WTC11 (cell line): ENCODE results near the gene ALDH2.

Source experiments
- FOXK1 ChIP-seq: sonication (generic); formaldehyde crosslinking; IDR thresholded peaks from 2 replicates; pipeline ENCODE4 v1.8.0; 2022; ENCODE audit warnings: mild to moderate bottlenecking, moderate library complexity, missing genetic modification reagents
- ZBTB21 ChIP-seq: sonication (generic); formaldehyde crosslinking; IDR thresholded peaks from 2 replicates; pipeline ENCODE4 v1.8.1; 2023; ENCODE audit warnings: mild to moderate bottlenecking, missing genetic modification reagents, borderline replicate concordance
- TF ChIP-seq, protein P1 (sequence below): sonication (generic); formaldehyde crosslinking; IDR thresholded peaks from 2 replicates; pipeline ENCODE4 v1.8.0; 2023; ENCODE audit warnings: mild to moderate bottlenecking, missing genetic modification reagents

DNA sequence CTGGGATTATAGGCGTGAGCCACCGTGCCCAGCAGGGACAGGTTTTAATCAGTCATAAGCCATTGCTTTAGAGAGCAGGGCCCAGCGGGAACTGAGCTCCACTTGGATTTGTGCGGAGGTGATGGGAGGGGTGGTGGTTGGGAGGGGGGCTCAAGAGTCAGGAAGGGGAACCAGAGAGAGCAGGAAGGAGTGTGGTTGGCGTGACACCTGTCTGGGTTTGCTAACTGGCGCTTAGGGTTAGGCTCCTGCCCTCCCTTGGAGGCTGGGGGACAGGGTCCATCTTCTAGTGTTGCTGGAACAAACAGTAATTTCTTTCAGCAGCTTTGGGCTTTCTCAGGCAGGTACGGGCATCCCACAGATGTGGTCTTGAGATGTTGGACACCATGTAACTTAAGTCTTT lies 7.5 kb upstream of the ALDH2 start:
- TF ChIP-seq, protein P1, sequence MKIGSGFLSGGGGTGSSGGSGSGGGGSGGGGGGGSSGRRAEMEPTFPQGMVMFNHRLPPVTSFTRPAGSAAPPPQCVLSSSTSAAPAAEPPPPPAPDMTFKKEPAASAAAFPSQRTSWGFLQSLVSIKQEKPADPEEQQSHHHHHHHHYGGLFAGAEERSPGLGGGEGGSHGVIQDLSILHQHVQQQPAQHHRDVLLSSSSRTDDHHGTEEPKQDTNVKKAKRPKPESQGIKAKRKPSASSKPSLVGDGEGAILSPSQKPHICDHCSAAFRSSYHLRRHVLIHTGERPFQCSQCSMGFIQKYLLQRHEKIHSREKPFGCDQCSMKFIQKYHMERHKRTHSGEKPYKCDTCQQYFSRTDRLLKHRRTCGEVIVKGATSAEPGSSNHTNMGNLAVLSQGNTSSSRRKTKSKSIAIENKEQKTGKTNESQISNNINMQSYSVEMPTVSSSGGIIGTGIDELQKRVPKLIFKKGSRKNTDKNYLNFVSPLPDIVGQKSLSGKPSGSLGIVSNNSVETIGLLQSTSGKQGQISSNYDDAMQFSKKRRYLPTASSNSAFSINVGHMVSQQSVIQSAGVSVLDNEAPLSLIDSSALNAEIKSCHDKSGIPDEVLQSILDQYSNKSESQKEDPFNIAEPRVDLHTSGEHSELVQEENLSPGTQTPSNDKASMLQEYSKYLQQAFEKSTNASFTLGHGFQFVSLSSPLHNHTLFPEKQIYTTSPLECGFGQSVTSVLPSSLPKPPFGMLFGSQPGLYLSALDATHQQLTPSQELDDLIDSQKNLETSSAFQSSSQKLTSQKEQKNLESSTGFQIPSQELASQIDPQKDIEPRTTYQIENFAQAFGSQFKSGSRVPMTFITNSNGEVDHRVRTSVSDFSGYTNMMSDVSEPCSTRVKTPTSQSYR (CRISPR knock-in tag): no peak
- TF ChIP-seq ZBTB21 (CRISPR knock-in tag) (no peak), FOXK1 (CRISPR knock-in tag) (no peak)
